Upper lobe of left lung (tissue), 6 donors: Measurements from ENCODE around the gene MACROD2. TPM values are rescaled to one million over a fixed set of nuclear protein-coding genes. Genes with fewer than 3 reads are reported as not detected.

Experiments used
- ATAC-seq, 2 donors: fragments of 200-7000 bp; cut with Tn5 transposase; one replicate each; pipeline ENCODE4 v1.9.1; 2022; ENCODE audit warnings: mild to moderate bottlenecking in 2 of 2, moderate library complexity in 2 of 2; ENCODE audit not compliant: low FRiP score in 2 of 2
- DNase-seq, 2 donors: peaks; one replicate each; pipeline ENCODE4 v3.0.0-alpha.2; 2019 to 2020
- H3K27ac ChIP-seq, 4 donors: fragments of 200-600 bp; sonication (generic); one replicate each; pipeline ENCODE4 v1.5.1; 2016 to 2019
- H3K27me3 ChIP-seq, 4 donors: fragments of 200-600 bp; sonication (generic); one replicate each; pipeline ENCODE4 v1.5.1; 2017 to 2019
- H3K36me3 ChIP-seq, 4 donors: fragments of 200-600 bp; sonication (generic); one replicate each; pipeline ENCODE4 v1.5.1; 2016 to 2019
- H3K4me1 ChIP-seq, 4 donors: fragments of 200-600 bp; sonication (generic); one replicate each; pipeline ENCODE4 v1.5.1; 2018 to 2019
- H3K4me3 ChIP-seq, 4 donors: fragments of 200-600 bp; sonication (generic); one replicate each; pipeline ENCODE4 v1.5.1; 2017 to 2019; ENCODE audit warnings: mild to moderate bottlenecking in 2 of 4, moderate library complexity in 1 of 4
- H3K9me3 ChIP-seq, 4 donors: fragments of 200-600 bp; sonication (generic); one replicate each; pipeline ENCODE4 v1.5.1; 2018 to 2019
- CTCF ChIP-seq, 6 experiments: fragments of 450-650 bp in 4 of 6; fragments of 200-600 bp in 2 of 6; sonication (generic) in 2 of 6; IDR thresholded peaks; one replicate each; pipeline ENCODE4 v1.5.1; 2016 to 2019; ENCODE audit warnings: antibody characterized with exemption in 6 of 6
- EP300 ChIP-seq, 4 donors: sonication (generic); formaldehyde crosslinking; IDR thresholded peaks; one replicate each; pipeline ENCODE4 v1.5.1; 2017; ENCODE audit warnings: antibody characterized with exemption in 4 of 4, control low read depth in 2 of 4
- POLR2A ChIP-seq, 4 donors: fragments of 450-650 bp; IDR thresholded peaks; one replicate each; pipeline ENCODE4 v1.5.1; 2016 to 2017; ENCODE audit warnings: antibody characterized with exemption in 4 of 4, mild to moderate bottlenecking in 2 of 4
- POLR2AphosphoS5 ChIP-seq, 2 donors: sonication (generic); formaldehyde crosslinking; IDR thresholded peaks; one replicate each; pipeline ENCODE4 v1.5.1; 2017; ENCODE audit warnings: antibody characterized with exemption in 2 of 2
- WGBS, 2 donors: methylation state at CpG; one replicate each; pipeline ENCODE4 v1.1.5; 2017 to 2018; 5-methylcytosine and 5-hydroxymethylcytosine counted together
- total RNA-seq, 6 donors: library from RNA; depleted of rRNA in 4 of 6; stranded (reverse); fragments of >200 nt in 4 of 6; gene quantifications; one replicate each; pipeline versions ENCODE4 v1.1.0 to v1.2.1, GENCODE V29; 2016 to 2021
- donor health status: DM: no; HTN: no; CAD: no; lungs with moderate emphysema.
- donor health status: DM: no; HTN: yes; CAD: no; lungs with severe emphysema.

The MACROD2 gene
- total RNA-seq, 6 donors from 2014 or later: 20.7 to 84.3 (median 36.3) TPM

DNA sequence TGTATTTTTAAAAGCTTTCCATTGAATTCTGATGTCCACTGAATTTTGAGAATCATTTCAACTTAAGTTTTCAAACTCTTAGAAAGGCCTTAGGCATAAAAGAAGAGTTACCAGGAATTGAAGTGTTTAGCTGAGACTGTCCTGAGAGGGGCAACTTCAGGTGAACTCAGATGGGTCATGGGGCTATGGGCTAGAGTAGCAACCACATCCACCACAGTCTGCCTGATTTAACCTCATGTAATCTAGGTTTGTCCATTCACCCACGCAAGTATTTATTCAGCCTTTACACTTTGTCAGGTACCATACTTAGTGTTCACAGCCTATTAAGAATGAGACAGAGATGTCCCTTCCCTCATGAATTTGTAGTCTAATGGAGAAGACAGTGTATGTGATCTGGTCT lies 2076.9 kb downstream of the MACROD2 start:
- TF ChIP-seq POLR2AphosphoS5 (IDR thresholded peaks at IDR 0.05) (no peak), POLR2A (IDR thresholded peaks at IDR 0.05) (no peak), EP300 (IDR thresholded peaks at IDR 0.05) (no peak), CTCF (IDR thresholded peaks at IDR 0.05) (no peak)
- 88 to 94% methylated on average over 1 of the region's 1 CpG for WGBS, 2 donors
- Histone ChIP-seq H3K4me1 (no peaks in the 10 kb centered on the region), H3K36me3 (no peaks in the 10 kb centered on the region), H3K27ac (no peak overlapping the region), H3K27me3 (no peaks in the 10 kb centered on the region), H3K9me3 (peaks cover 0 to 2% (median 0%) of the 10 kb centered on the region in 4 donors), H3K4me3 (no peak overlapping the region)
- ATAC-seq (no peak), DNase-seq (no peak)

DNA sequence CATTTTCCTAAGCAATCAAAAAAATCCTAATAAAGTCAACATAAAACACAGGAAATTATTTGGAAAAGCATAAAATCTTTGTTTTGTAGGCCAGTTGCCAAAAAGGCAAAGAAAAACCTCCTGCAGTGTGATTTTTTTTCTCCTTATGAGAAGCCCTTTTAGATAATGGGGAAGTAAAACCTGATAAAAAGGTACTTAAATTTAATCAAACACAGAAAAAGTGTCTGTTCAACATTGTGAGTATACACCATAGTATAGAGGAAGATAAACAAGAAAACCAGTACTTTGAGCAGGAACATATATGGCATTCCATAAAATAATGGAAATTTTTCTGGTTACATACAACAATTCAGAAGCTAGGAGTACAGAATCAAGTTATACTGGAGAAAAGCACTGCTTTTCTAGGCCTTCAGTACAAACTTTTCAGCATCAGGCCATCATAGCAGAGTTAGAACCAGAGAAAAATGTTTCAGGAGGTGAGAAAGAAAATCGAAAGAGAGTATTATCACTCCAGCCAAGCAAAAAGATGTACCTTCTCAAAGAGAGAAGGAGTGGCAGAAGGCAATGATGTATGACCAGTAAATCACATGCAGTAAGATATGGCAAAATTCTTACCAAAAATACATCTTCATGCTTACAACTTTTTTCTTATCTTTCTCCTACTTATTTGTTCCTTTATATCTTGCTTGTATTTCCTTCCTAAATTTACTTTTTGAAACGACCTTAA lies 2083.0 kb downstream of the MACROD2 start:
- Histone ChIP-seq H3K36me3 (no peaks in the 10 kb centered on the region), H3K4me3 (no peak overlapping the region), H3K4me1 (no peaks in the 10 kb centered on the region), H3K9me3 (no peaks in the 10 kb centered on the region), H3K27ac (no peak overlapping the region), H3K27me3 (no peaks in the 10 kb centered on the region)
- TF ChIP-seq POLR2AphosphoS5 (IDR thresholded peaks at IDR 0.05) (no peak), POLR2A (IDR thresholded peaks at IDR 0.05) (no peak), EP300 (IDR thresholded peaks at IDR 0.05) (no peak), CTCF (IDR thresholded peaks at IDR 0.05) (no peak)
- DNase-seq (no peak), ATAC-seq (no peak)
- WGBS, 2 donors: 55 to 72% methylated on average over 2 of the region's 2 CpGs

DNA sequence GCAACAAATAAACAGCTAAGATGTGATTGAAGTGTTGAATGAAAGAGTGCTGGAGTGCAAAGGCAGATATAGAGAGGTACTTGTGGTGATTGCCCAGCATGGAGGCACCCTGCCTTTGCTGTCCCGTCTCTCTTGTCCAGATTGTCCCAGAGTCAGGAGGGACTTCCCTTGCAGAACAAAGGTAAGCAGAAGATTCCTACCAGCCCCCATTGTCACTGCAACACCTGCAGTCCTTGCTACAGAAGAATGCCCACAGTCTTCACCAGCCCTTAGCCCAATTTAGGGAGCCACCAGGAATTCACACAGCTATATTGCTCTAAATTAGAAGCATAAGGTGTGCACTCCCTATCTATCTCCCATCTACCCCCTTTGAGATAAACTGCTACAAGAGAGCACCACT lies 2086.1 kb downstream of the MACROD2 start:
- Histone ChIP-seq H3K27me3 (no peaks in the 10 kb centered on the region), H3K4me3 (no peak overlapping the region), H3K4me1 (no peaks in the 10 kb centered on the region), H3K36me3 (no peaks in the 10 kb centered on the region), H3K9me3 (no peaks in the 10 kb centered on the region), H3K27ac (no peak overlapping the region)
- DNase-seq (no peak), ATAC-seq (no peak)
- TF ChIP-seq CTCF (IDR thresholded peaks at IDR 0.05) (no peak), EP300 (IDR thresholded peaks at IDR 0.05) (no peak), POLR2A (IDR thresholded peaks at IDR 0.05) (no peak)
- 69 to 93% methylated on average over 1 of the region's 1 CpG for WGBS, 2 donors

DNA sequence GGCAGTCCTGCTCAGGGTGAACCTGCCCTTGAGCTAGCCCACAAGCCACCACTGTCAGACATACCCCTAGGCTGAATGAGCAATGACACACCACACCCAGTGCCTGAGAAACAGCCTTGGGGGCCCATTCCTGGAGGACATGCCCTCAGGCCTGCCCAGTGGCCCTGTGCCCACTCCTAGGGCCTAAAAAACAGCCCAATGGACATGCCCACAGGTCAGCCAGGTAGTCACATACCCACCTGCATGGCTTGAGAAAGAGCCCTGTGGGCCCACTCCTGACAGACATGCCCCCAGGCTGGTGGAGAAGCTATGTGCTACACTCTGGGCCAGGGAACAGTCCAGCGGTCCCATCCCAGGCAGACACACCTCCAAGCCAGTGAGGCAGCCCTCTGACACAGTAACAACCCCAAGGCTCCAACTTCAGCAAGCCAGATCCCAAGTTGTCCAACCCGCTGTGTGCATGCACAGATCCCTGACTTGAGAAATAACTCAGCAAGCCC lies 2086.8 kb downstream of the MACROD2 start:
- 96% methylated on average over 2 of the region's 2 CpGs; no CpG with 5 or more reads in 1 of the 2 donors for WGBS, 2 donors
- peak in 1 of 2 donors; percentile 49 for ATAC-seq
- no peak for TF ChIP-seq POLR2A (IDR thresholded peaks at IDR 0.05)
- no peak for TF ChIP-seq CTCF (IDR thresholded peaks at IDR 0.05)
- TF ChIP-seq EP300 (IDR thresholded peaks at IDR 0.05): no peak
- TF ChIP-seq POLR2AphosphoS5 (IDR thresholded peaks at IDR 0.05): no peak
- no peak overlapping the region for H3K27ac ChIP-seq
- no peak overlapping the region for H3K4me3 ChIP-seq
- H3K36me3 ChIP-seq: no peaks in the 10 kb centered on the region
- DNase-seq: peak in 1 of 2 donors; percentile 6
- no peaks in the 10 kb centered on the region for H3K4me1 ChIP-seq
- H3K9me3 ChIP-seq: no peaks in the 10 kb centered on the region
- no peaks in the 10 kb centered on the region for H3K27me3 ChIP-seq
